Measurements from ENCODE around the gene ORAI3. TPM values are rescaled to one million over a fixed set of nuclear protein-coding genes. Genes with fewer than 3 reads are reported as not detected.

The ORAI3 gene
- total and polyA plus RNA-seq, 4 experiments from 2014 or later = 16.2 to 22.0 (median 18.4) TPM

DNA sequence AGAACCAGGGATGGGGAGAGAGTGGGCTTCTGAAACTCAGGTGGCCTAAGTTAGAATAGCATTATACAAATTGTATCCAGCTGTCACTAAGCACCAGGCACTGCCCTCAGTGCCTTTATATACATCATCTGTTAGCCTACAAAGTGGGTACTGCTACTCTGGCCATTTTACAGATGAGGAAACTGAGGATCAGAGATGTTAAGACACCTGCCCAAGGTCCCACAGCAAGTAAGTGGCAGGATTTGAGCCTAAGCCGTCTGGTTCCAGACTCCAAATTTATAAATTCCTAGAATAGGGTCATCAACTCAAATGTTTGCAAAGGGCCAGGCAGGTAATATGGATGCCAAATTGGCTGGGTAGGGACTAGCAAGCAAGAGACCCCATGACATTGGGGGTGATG is 2.3 kb downstream of the ORAI3 start:
- Histone ChIP-seq H3K4me1 (ENCODE audit: insufficient read depth, low read length) (peaks cover 22% of the 10 kb centered on the region), H3K27ac (ENCODE audit: low read depth, low read length) (no peak overlapping the region), H3K27me3 (ENCODE audit: insufficient read depth, low read length) (no peaks in the 10 kb centered on the region), H3K4me3 (ENCODE audit: low read length in 2 of 2) (no peak overlapping the region), H3K9me3 (ENCODE audit: control insufficient read depth in 1 of 2, low read length in 2 of 2) (no peaks in the 10 kb centered on the region), H3K36me3 (ENCODE audit: insufficient read depth, low read length) (no peaks in the 10 kb centered on the region)
- Mint-ChIP-seq H3K27ac (peak overlapping the region in 1 of 7 donors; percentile 23), H3K27me3 (no peaks in the 10 kb centered on the region), H3K36me3 (peaks cover 0 to 3% of the 10 kb centered on the region in 2 donors), H3K4me1 (peaks cover 11 to 37% (median 20%) of the 10 kb centered on the region in 4 donors), H3K9me3 (no peaks in the 10 kb centered on the region), H3K4me3 (peak overlapping the region in 1 of 8 donors; percentile 50)
- ChIA-PET CTCF (ENCODE audit: partially characterized antibody) (interaction anchor here (1.1 to 5.9 kb wide), 2 partner anchors 9 to 33 kb away, joined by 3 to 65 read pairs; no protein-coding TSS in a partner anchor), POLR2A (ENCODE audit: partially characterized antibody) (no interaction called here)
- DNase-seq = no peak
- intact Hi-C loops (cut with micrococcal nuclease) = loop anchor here (10.0 kb wide), 1 partner anchor 914 kb away; no protein-coding TSS in a partner anchor

GRCh38 chr16:30951750-30952149 is 2.9 kb downstream of the ORAI3 start:
- no peak for DNase-seq
- POLR2A ChIA-PET (ENCODE audit: partially characterized antibody) = no interaction called here
- Histone ChIP-seq H3K4me1 (ENCODE audit: insufficient read depth, low read length) (peaks cover 26% of the 10 kb centered on the region), H3K36me3 (ENCODE audit: insufficient read depth, low read length) (no peaks in the 10 kb centered on the region), H3K9me3 (ENCODE audit: control insufficient read depth in 1 of 2, low read length in 2 of 2) (no peaks in the 10 kb centered on the region), H3K27me3 (ENCODE audit: insufficient read depth, low read length) (no peaks in the 10 kb centered on the region), H3K4me3 (ENCODE audit: low read length in 2 of 2) (no peak overlapping the region), H3K27ac (ENCODE audit: low read depth, low read length) (no peak overlapping the region)
- intact Hi-C loops (cut with micrococcal nuclease) = loop anchor here (2.0 to 10.0 kb wide), 2 partner anchors 491 to 913 kb away; partner anchors contain the start of gene ZNF843
- CTCF ChIA-PET (ENCODE audit: partially characterized antibody) = interaction anchor here (0.7 to 5.9 kb wide), 3 partner anchors 10 to 33 kb away, joined by 3 to 65 read pairs (median 3); no protein-coding TSS in a partner anchor
- Mint-ChIP-seq H3K27ac (no peak overlapping the region), H3K36me3 (peaks cover 0 to 3% of the 10 kb centered on the region in 2 donors), H3K9me3 (no peaks in the 10 kb centered on the region), H3K4me1 (peaks cover 11 to 37% (median 20%) of the 10 kb centered on the region in 4 donors), H3K27me3 (no peaks in the 10 kb centered on the region), H3K4me3 (peak overlapping the region in 3 of 8 donors; percentile 8 to 38 (median 10))

- H3K9me3 ChIP-seq (ENCODE audit: control insufficient read depth in 1 of 2, low read length in 2 of 2) = no peaks in the 10 kb centered on the region
- H3K36me3 ChIP-seq (ENCODE audit: insufficient read depth, low read length) = no peaks in the 10 kb centered on the region
- H3K27me3 ChIP-seq (ENCODE audit: insufficient read depth, low read length) = no peaks in the 10 kb centered on the region
- DNase-seq = no peak
- H3K27ac ChIP-seq (ENCODE audit: low read depth, low read length) = no peak overlapping the region
- no peak overlapping the region for H3K4me3 ChIP-seq (ENCODE audit: low read length in 2 of 2)
- peaks cover 11 to 37% (median 24%) of the 10 kb centered on the region in 4 donors for H3K4me1 Mint-ChIP-seq
- intact Hi-C loops (cut with micrococcal nuclease) = loop anchor here (2.0 to 10.0 kb wide), 2 partner anchors 490 to 912 kb away; partner anchors contain the start of gene ZNF843
- no peak overlapping the region for H3K4me3 Mint-ChIP-seq
- H3K36me3 Mint-ChIP-seq = peaks cover 0 to 11% of the 10 kb centered on the region in 2 donors
- H3K4me1 ChIP-seq (ENCODE audit: insufficient read depth, low read length) = peaks cover 29% of the 10 kb centered on the region
- H3K27me3 Mint-ChIP-seq = peaks cover 0 to 4% of the 10 kb centered on the region in 2 donors
- H3K27ac Mint-ChIP-seq = no peak overlapping the region
- POLR2A ChIA-PET (ENCODE audit: partially characterized antibody) = interaction anchor here (1.0 to 1.6 kb wide), 3 partner anchors 11 to 492 kb away, joined by 3 to 9 read pairs (median 3); no protein-coding TSS in a partner anchor
- H3K9me3 Mint-ChIP-seq = peaks cover 0 to 4% (median 0%) of the 10 kb centered on the region in 8 donors
- CTCF ChIA-PET (ENCODE audit: partially characterized antibody) = interaction anchor here (1.2 to 5.9 kb wide), 4 partner anchors 11 to 916 kb away, joined by 3 to 65 read pairs (median 12); no protein-coding TSS in a partner anchor
Measured at GRCh38 chr16:30953111-30953510, 4.2 kb downstream of the ORAI3 start.

- Mint-ChIP-seq H3K27ac (peak overlapping the region in 3 of 7 donors; percentile 31 to 73 (median 35)), H3K4me1 (peaks cover 13 to 41% (median 27%) of the 10 kb centered on the region in 4 donors), H3K27me3 (peaks cover 0 to 4% of the 10 kb centered on the region in 2 donors), H3K4me3 (peak overlapping the region in 1 of 8 donors; percentile 52), H3K9me3 (peaks cover 0 to 4% (median 0%) of the 10 kb centered on the region in 8 donors), H3K36me3 (peaks cover 0 to 14% of the 10 kb centered on the region in 2 donors)
- intact Hi-C loops (cut with micrococcal nuclease) = loop anchor here (2.0 to 10.0 kb wide), 2 partner anchors 489 to 911 kb away; partner anchors contain the start of gene ZNF843
- Histone ChIP-seq H3K4me3 (ENCODE audit: low read length in 2 of 2) (no peak overlapping the region), H3K27me3 (ENCODE audit: insufficient read depth, low read length) (no peaks in the 10 kb centered on the region), H3K9me3 (ENCODE audit: control insufficient read depth in 1 of 2, low read length in 2 of 2) (no peaks in the 10 kb centered on the region), H3K27ac (ENCODE audit: low read depth, low read length) (no peak overlapping the region), H3K36me3 (ENCODE audit: insufficient read depth, low read length) (no peaks in the 10 kb centered on the region), H3K4me1 (ENCODE audit: insufficient read depth, low read length) (peaks cover 32% of the 10 kb centered on the region)
- CTCF ChIA-PET (ENCODE audit: partially characterized antibody) = interaction anchor here (0.7 to 5.9 kb wide), 12 partner anchors 12 to 915 kb away, joined by 3 to 65 read pairs (median 4); partner anchors contain the start of gene HSD3B7
- POLR2A ChIA-PET (ENCODE audit: partially characterized antibody) = interaction anchor here (1.0 to 1.6 kb wide), 4 partner anchors 12 to 491 kb away, joined by 3 to 9 read pairs (median 5); no protein-coding TSS in a partner anchor
- DNase-seq = peak; percentile 54 to 71 (median 59)
Measured at GRCh38 chr16:30953511-30954124, 4.8 kb downstream of the ORAI3 start.

DNA sequence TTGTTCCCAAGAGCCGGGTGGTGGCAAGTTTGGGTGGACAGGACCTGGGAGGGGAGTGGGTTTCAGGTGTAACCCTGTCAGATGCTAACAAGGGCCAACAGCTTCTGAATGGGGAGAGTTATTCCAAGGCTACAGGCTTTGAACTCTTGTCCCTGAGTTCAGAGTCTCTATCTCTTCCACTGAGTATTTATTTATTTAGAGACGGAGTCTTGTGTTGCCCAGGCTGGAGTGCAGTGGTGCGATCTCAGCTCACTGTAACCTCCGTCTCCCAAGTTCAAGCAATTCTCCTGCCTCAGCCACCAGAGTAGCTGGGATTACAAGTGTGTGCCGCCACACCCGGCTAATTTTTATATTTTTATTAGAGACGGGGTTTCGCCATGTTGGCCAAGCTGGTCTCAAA is 6.1 kb downstream of the ORAI3 start:
- POLR2A ChIA-PET (ENCODE audit: partially characterized antibody) = no interaction called here
- no peaks in the 10 kb centered on the region for H3K27me3 ChIP-seq (ENCODE audit: insufficient read depth, low read length)
- peak overlapping the region in 1 of 8 donors; percentile 20 for H3K4me3 Mint-ChIP-seq
- peaks cover 0 to 4% of the 10 kb centered on the region in 2 donors for H3K27me3 Mint-ChIP-seq
- peaks cover 0 to 4% (median 0%) of the 10 kb centered on the region in 8 donors for H3K9me3 Mint-ChIP-seq
- H3K36me3 Mint-ChIP-seq = peaks cover 6 to 24% of the 10 kb centered on the region in 2 donors
- CTCF ChIA-PET (ENCODE audit: partially characterized antibody) = interaction anchor here (1.3 to 5.9 kb wide), 6 partner anchors 13 to 914 kb away, joined by 3 to 65 read pairs (median 8); no protein-coding TSS in a partner anchor
- DNase-seq = no peak
- H3K27ac ChIP-seq (ENCODE audit: low read depth, low read length) = no peak overlapping the region
- peaks cover 40% of the 10 kb centered on the region for H3K4me1 ChIP-seq (ENCODE audit: insufficient read depth, low read length)
- intact Hi-C loops (cut with micrococcal nuclease) = loop anchor here (5.0 to 10.0 kb wide), 2 partner anchors 42 to 910 kb away; no protein-coding TSS in a partner anchor
- H3K4me1 Mint-ChIP-seq = peaks cover 18 to 48% (median 33%) of the 10 kb centered on the region in 4 donors
- H3K9me3 ChIP-seq (ENCODE audit: control insufficient read depth in 1 of 2, low read length in 2 of 2) = no peaks in the 10 kb centered on the region
- peak overlapping the region in 3 of 7 donors; percentile 11 to 73 (median 41) for H3K27ac Mint-ChIP-seq
- peaks cover 10% of the 10 kb centered on the region for H3K36me3 ChIP-seq (ENCODE audit: insufficient read depth, low read length)
- no peak overlapping the region for H3K4me3 ChIP-seq (ENCODE audit: low read length in 2 of 2)

GRCh38 chr16:30956601-30957455 is 8.0 kb downstream of the ORAI3 start:
- CTCF ChIA-PET (ENCODE audit: partially characterized antibody) = interaction anchor here (5.9 kb wide), 1 partner anchor 15 kb away, joined by 65 read pairs; no protein-coding TSS in a partner anchor
- Mint-ChIP-seq H3K27me3 (peaks cover 0 to 4% of the 10 kb centered on the region in 2 donors), H3K9me3 (peaks cover 0 to 4% (median 0%) of the 10 kb centered on the region in 8 donors), H3K4me3 (peak overlapping the region; percentile 95 to 99 (median 96)), H3K36me3 (peaks cover 18 to 39% of the 10 kb centered on the region in 2 donors), H3K27ac (peak overlapping the region; percentile 98 to 100 (median 99)), H3K4me1 (peaks cover 13 to 44% (median 31%) of the 10 kb centered on the region in 4 donors)
- Histone ChIP-seq H3K27ac (ENCODE audit: low read depth, low read length) (peak overlapping the region; percentile 92), H3K4me3 (ENCODE audit: low read length in 2 of 2) (peak overlapping the region; percentile 85 to 95), H3K36me3 (ENCODE audit: insufficient read depth, low read length) (peaks cover 21% of the 10 kb centered on the region), H3K9me3 (ENCODE audit: control insufficient read depth in 1 of 2, low read length in 2 of 2) (no peaks in the 10 kb centered on the region), H3K27me3 (ENCODE audit: insufficient read depth, low read length) (no peaks in the 10 kb centered on the region), H3K4me1 (ENCODE audit: insufficient read depth, low read length) (peaks cover 30% of the 10 kb centered on the region)
- intact Hi-C loops (cut with micrococcal nuclease) = loop anchor here (1.0 to 10.0 kb wide), 9 partner anchors 8 to 908 kb away; partner anchors contain the start of genes ARMC5, CTF1, ORAI3 and STX4
- DNase-seq = peak; percentile 73 to 87 (median 78)
- POLR2A ChIA-PET (ENCODE audit: partially characterized antibody) = interaction anchor here (0.6 to 2.5 kb wide), 14 partner anchors 9 to 913 kb away, joined by 3 to 16 read pairs (median 4); partner anchors contain the start of genes ARMC5, FUS, KAT8 and STX4
